NCI-H2171 treated with DMSO at 0.1 percent for 48 hours (cell line): ENCODE measurements around the gene ASAH2B.

Experiments
- DNase-seq: peaks from one replicate; lab custom pipeline; 2025; lab: John Stamatoyannopoulos, UW

Gene ASAH2B

GRCh38 chr10:50798297-50798696 is 58.6 kb downstream of the ASAH2B start:
- no peak for DNase-seq

GRCh38 chr10:50799595-50799994 is 59.9 kb downstream of the ASAH2B start:
- no peak for DNase-seq

- DNase-seq, result no peak
These were observed 66.4 kb downstream of the ASAH2B start for GRCh38 chr10:50805981-50806622.

GRCh38 chr10:50807851-50808776 is 68.4 kb downstream of the ASAH2B start:
- DNase-seq, result no peak
